Measurements from ENCODE around the gene ABI3BP.

ABI3BP gene

GRCh38 chr3:100880845-100881244 is 112.4 kb downstream of the ABI3BP start:
- DNase-seq: no peak

DNA sequence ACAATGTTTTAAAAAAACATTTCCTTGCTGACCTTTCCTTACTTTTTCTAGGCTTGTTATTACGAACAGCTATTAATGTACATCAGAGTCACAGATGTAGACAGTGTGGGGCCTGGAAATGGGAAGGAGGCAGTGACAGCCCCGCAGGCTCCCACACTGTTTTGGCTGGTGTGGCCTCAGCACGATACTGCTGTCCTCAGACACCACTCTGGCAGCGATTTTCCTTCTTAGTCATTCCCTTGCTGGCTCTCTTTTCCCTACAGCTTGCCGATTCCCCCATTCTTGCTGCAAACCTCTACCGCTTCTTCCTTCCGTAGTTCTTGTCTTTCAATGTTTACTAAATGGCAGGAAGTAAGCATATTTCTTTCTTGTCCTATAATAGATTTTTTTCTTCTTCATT is 113.1 kb downstream of the ABI3BP start:
- no peak for DNase-seq

GRCh38 chr3:100879195-100879810 is 113.9 kb downstream of the ABI3BP start:
- no peak for DNase-seq

DNA sequence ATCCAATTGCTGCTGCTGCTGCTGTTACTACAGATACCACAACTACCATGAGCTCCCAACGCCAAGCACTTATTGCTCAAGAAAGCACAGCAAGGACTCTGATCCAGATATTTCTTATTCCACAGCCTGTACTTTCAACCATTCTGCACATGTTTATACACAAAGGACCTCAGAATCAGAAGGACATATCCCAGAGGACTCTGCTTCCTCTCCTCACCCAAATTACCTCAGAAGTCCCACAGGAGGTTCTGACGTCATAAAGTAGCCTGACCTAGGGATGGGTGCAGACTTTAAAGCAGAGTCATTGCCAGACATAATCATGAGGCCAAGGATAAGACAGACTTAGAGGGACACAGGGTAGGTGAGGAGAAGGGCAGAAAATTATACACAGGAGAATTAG is 115.9 kb downstream of the ABI3BP start:
- DNase-seq: no peak

DNA sequence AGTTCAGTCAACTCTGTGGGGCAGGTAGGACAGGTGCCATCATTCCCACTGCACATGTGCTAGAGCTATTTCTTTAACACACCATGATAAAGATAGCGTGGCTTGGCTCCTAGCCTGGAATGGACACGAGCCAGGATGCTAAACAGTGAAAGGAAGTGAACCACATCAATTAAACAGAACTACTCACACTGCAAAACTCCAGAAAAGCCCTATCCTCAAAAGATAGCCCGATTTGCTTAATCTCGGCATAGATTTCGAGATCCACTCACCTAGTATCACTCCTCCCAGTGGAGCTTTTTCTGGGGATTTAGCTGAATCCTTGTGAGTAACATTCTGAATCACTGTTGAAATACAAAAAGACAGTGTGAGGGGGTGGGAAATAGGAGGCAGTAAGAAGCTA is 118.0 kb downstream of the ABI3BP start:
- no peak for DNase-seq

DNA sequence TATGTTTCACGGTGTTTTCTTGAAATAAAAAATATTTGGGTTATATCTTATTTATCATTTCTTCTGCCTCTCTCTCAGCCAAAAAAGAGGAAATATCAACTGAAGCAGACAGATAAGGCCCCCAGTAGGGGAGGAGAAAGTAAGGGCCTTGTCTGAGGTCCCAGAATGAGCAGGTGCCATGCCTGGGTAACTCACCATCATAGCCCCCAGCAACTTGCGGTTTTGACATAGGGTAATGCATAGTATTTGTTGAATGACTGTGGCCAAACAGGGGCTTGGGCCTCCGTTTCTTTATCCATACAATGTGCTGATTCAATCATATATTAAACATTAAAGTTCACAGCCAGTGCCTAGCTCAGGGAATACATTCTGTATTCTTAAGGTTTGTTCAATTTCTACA is 119.6 kb downstream of the ABI3BP start:
- DNase-seq: no peak

DNA sequence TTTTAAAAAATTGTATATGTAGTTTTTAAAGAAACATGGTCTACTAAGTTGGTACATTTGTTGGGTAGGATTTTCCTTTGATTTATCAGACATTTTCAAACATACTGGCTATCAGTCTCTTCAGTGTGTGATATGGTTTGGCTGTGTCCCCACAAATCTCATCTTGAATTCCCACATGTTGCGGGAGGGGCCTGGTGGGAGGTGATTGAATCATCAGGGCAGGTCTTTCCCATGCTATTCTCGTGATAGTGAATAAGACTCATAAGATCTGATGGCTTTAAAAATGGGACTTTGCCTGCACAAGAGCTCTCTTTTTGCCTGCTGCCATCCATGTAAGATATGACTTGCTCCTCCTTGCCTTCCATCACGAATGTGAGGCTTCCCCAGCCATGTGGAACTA is 121.9 kb downstream of the ABI3BP start:
- DNase-seq: no peak

DNA sequence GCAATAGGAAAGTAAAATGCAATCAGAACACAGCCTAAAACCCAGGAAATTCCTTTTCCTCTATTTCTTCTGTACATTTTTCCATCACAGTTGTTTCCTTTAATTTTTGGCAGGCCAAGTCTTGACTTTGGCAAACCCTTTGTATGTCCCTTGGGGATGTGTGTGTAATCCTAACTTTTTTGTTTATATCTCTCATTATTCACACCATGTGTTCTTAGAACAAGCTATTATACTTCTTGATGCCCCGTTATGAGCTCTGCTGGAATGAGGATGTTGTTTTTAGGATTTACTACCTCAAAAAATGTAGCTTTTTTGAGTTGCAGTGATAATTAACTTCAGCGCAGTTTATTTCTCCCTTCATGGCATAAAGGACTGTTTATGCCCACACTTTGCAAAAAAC is 123.4 kb downstream of the ABI3BP start:
- DNase-seq: no peak

DNA sequence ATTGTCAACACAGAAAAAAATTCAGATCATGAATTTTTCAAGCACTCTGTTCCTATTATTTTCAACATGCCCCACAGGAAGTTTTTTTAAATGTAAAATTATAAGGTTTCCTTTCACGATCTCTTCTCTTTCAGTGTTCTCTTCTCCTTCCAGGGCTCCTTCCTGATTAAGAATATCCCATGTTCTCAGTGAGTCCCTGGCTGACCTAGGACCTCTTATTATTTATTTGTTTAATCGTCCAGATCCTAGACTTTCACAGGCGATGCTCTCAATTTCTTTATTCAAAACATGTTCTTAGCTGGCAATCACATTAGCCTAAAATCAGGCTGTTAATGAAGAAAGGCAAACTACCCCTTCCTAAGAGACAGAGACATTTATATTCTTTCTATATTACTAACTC is 124.3 kb downstream of the ABI3BP start:
- DNase-seq: no peak

- no peak for DNase-seq
Observed at GRCh38 chr3:100868096-100868495, 125.1 kb downstream of the ABI3BP start.

GRCh38 chr3:100865442-100865841 is 127.8 kb downstream of the ABI3BP start:
- no peak for DNase-seq

- no peak for DNase-seq
Observed at GRCh38 chr3:100864471-100865250, 128.6 kb downstream of the ABI3BP start.

GRCh38 chr3:100857863-100858262 is 135.4 kb downstream of the ABI3BP start:
- no peak for DNase-seq

DNA sequence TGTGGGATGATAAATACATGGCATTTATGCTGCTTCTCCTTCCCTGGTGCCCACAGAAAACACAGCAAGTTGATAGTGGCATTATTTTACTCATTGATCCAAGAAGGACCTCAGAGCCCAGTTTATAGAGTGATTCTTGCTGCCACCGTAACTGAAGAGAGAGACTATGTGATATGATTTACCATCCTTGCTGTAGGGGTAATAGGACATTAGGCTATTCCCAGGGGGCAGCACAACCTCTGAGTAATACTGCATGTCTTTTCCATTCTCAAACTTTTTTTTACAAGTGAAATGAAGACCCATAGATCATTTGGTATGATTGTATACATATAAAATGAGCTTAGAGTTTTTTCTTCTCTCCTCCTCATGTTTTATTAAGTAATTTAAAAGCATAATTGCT is 136.4 kb downstream of the ABI3BP start:
- DNase-seq: no peak

DNA sequence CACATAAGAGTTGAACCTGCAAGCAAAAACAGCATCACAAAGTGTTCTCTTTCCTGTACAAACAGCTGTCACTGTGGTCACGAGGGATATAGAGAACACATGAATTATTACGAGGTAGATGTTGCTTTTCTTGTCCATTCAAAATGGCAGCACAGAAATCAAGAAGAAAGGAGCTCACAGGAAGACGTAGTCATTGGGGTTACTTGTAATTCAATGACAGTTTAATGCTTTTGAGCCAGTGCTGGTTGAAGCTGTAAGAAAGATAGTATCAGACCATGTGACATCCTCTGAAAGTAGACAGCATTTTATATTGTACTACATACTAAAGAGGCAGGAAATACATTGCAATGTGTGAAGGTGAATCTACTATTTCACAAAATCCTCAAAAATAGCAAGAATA is 140.4 kb downstream of the ABI3BP start:
- no peak for DNase-seq

DNA sequence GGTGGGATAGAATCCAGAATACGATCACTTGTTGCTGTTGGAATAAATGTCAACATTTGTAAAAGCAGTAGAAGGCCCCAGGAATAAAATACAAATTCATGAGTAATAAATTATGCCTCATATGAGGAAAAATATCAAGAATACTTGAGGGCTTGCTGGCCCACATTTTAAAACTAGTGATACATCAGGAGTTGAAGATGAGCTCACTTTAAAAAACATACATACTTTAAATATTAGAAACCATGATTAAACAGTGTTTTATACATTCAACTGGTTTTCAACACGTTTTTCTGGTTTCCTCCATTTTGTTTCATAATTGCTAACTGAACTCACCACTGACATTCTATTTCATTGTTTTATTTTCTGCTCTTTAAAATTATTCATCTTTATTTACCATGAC is 142.5 kb downstream of the ABI3BP start:
- no peak for DNase-seq

- DNase-seq: no peak
Observed at GRCh38 chr3:100850156-100850555, 143.1 kb downstream of the ABI3BP start.

DNA sequence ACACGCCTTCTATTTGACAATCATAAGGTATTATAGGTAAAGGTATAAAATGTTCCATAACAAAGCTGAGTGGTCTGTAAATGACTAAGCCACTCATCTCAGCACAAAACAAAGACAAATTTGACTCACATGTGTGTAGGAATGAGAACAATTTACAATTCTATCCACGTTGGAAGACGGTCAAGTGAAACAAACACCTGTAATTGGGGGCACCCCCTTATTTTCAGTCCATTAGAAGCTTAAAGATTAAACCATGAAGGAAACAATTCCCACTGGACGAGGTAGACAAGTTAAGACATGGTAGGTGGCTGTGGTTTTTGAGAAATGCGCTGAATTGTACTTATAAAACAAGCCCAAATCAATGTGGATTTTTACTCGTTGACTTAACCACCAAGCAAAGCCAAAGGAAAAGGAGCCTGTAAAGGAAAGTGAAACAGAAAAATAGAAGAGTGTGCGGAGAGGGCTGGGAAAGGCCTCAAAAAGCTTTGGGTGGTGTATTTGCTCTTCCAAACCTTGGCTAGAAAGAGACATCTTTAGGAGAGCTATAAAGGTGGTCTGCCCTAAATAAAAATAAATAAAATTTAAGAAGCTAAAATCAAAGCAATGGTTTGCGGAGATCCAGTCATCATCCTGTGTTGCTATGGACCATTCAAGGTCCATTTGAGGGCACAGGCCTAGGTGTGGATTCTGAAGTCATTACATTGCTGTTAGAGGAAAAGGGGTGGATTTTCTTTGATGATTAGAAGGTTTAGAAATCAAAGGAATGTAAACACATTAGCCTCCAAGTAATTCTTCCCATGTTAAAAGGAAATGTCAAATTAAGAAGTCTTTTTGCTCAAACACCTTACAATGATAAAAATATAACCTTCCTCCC is 148.9 kb downstream of the ABI3BP start:
- DNase-seq: peak; percentile 5

DNA sequence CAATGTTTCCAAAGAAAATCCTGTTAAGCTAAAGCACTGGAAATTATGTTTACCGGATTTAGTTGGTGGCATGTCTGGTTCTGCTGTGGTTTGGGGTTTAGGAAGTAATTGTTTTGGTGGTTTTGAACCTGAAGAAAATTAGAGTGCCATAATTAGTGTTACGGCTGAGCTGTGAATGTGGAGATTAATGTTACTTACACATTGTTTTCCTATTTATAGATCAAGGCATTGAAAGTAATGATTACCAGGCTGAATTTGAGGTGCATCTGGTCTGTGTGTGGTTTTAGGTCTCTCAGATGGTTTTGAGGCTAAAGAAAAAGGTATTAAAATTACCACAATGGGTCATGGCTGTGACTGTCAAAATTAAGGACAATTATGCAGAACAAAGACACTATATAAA is 155.1 kb downstream of the ABI3BP start:
- DNase-seq: no peak

DNA sequence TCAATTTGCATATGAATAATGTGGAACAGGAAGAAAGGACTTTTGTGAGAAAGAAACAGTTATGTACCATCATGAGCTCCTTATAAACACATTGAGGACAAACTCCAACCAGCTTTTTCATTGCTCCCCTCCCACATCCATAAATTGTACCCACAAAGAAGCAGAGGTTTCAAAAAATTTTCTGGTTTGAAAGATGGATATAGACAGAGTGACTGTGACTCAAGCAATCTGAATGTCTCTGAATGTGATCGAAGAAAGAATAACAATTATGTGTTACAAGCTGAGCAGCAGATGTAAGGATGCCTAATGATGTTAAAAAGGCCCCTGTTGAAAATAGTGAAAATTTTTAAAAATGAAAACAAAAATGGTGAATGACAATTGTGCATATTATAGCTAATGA is 156.6 kb downstream of the ABI3BP start:
- no peak for DNase-seq

DNA sequence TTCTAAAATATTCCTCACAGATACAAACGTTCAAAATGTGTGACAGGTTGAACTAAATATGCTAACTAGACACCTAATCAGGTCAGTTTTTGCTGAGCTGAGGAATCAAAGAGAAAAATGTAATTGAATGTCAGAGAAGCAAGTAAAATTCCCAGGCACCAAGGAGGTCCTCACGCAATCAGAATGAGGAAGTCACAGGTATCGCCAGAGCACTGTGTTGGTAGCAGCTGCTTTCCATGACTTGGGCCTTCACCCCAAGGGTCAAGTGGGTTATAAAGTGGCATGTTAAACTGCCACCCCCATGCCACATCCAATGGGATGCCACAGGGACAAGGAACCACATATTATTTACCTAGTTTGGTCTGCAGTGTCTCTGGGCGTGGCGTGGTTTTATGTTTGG is 158.9 kb downstream of the ABI3BP start:
- DNase-seq: no peak

- no peak for DNase-seq
Observed at GRCh38 chr3:100833483-100833882, 159.7 kb downstream of the ABI3BP start.

DNA sequence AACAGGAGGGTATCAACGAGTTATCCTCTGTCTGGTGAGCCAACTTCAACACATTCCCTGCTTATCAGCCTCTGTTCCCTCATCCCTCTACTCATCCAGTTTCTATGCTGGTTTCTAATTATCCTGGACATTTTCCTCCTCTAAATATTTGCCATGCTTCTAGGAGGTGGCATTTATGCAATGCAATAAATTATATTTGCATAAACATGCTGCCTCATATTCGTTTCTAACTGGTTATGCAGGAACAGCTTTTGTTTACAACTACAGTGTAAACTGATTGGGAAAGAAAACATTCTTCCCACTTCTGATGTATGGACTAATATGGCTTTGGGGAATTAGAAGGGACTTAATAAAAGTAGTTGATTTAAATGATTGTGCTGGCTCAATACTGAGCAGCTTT is 161.6 kb downstream of the ABI3BP start:
- no peak for DNase-seq

DNA sequence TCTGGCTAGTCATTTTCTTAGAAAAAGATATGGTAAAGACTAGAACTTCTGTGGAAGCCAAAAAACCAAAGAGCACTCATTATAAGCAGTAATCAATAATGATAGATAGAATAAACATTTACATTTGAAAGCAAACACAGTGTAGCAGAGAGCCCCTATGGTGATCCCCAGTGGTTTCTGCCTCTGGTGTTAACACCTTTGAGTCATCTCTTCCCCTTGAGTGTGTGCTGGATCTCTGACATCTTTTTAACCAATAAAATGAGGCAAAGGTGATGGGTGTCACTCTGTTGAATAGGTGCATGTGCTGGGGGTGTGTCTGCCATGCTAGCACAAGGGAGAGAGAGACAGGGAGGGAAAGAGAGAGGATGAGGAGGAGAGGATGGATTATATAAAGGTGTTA is 162.3 kb downstream of the ABI3BP start:
- no peak for DNase-seq

All from activated CD4-positive, alpha-beta T cell treated with anti-CD3 and anti-CD28 coated beads, Interleukin-2, Interleukin-6, amounts not matched to agents 100 ng/mL and 50 ng/mL, durations not matched to agents 16 hours and 8 hours (primary cell).